Measurements from ENCODE around the gene ITPR1.

The ITPR1 gene

GRCh38 chr3:4534906-4535305 is 41.8 kb downstream of the ITPR1 start:
- DNase-seq: no peak

- no peak for DNase-seq
Observed at GRCh38 chr3:4536260-4536659, 43.1 kb downstream of the ITPR1 start.

GRCh38 chr3:4540267-4540666 is 47.1 kb downstream of the ITPR1 start:
- DNase-seq: no peak

GRCh38 chr3:4543110-4543509 is 50.0 kb downstream of the ITPR1 start:
- DNase-seq: no peak

GRCh38 chr3:4546346-4547178 is 53.4 kb downstream of the ITPR1 start:
- no peak for DNase-seq

- no peak for DNase-seq
Observed at GRCh38 chr3:4547799-4548198, 54.7 kb downstream of the ITPR1 start.

- DNase-seq: no peak
Observed at GRCh38 chr3:4548356-4548755, 55.2 kb downstream of the ITPR1 start.

- no peak for DNase-seq
Observed at GRCh38 chr3:4548780-4549179, 55.6 kb downstream of the ITPR1 start.

- DNase-seq: no peak
Observed at GRCh38 chr3:4549896-4550295, 56.7 kb downstream of the ITPR1 start.

GRCh38 chr3:4551051-4551711 is 58.0 kb downstream of the ITPR1 start:
- no peak for DNase-seq

- no peak for DNase-seq
Observed at GRCh38 chr3:4551794-4552442, 58.8 kb downstream of the ITPR1 start.

GRCh38 chr3:4552811-4553210 is 59.7 kb downstream of the ITPR1 start:
- DNase-seq: no peak

GRCh38 chr3:4561661-4562060 is 68.5 kb downstream of the ITPR1 start:
- no peak for DNase-seq

GRCh38 chr3:4562595-4562994 is 69.4 kb downstream of the ITPR1 start:
- no peak for DNase-seq

GRCh38 chr3:4564270-4564669 is 71.1 kb downstream of the ITPR1 start:
- DNase-seq: no peak

GRCh38 chr3:4564928-4565586 is 71.9 kb downstream of the ITPR1 start:
- no peak for DNase-seq

- no peak for DNase-seq
Observed at GRCh38 chr3:4565809-4566501, 72.8 kb downstream of the ITPR1 start.

GRCh38 chr3:4568841-4569240 is 75.7 kb downstream of the ITPR1 start:
- DNase-seq: no peak

GRCh38 chr3:4570840-4571621 is 77.9 kb downstream of the ITPR1 start:
- DNase-seq: no peak

GRCh38 chr3:4571690-4572334 is 78.7 kb downstream of the ITPR1 start:
- DNase-seq: no peak

GRCh38 chr3:4573153-4573552 is 80.0 kb downstream of the ITPR1 start:
- DNase-seq: no peak

Measured in stimulated activated CD4-positive, alpha-beta T cell treated with anti-CD3 and anti-CD28 coated beads, Interleukin-4, amount 100 ng/mL, for 1 hour (primary cell).